Measurements from ENCODE around the gene TTLL13. TPM values are rescaled to one million over a fixed set of nuclear protein-coding genes. Genes with fewer than 3 reads are reported as not detected.
A peak's percentile ranks its signal among the peaks of the same experiment; 100 is the strongest.

TTLL13 gene
- total and polyA plus RNA-seq, 2 donors (not counting 1 experiment from before 2014, with no cell fraction given) = 0.33 to 0.42 TPM

- Mint-ChIP-seq H3K27me3 (no peaks in the 10 kb centered on the region), H3K9me3 (ENCODE audit: insufficient read depth) (no peaks in the 10 kb centered on the region), H3K27ac (peak overlapping the region; percentile 94), H3K4me1 (peaks cover 82% of the 10 kb centered on the region), H3K4me3 (peak overlapping the region; percentile 73)
- peak overlapping the region; percentile 55 for H3K4me2 ChIP-seq (replicated peaks; ENCODE audit: low read depth, low read length, poor library complexity, severe bottlenecking)
- H3K9ac ChIP-seq (ENCODE audit: low read length) = peak overlapping the region; percentile 8
- no peak for DNase-seq
- WGBS (ENCODE audit: insufficient coverage) = 81% methylated on average over 6 of the region's 9 CpGs
- H3K36me3 ChIP-seq (replicated peaks in 1 of 2; ENCODE audit: control extremely low read depth in 1 of 2, control insufficient read depth in 1 of 2, extremely low read depth in 1 of 2, insufficient read depth in 2 of 2, low read length in 1 of 2) = peaks cover 3 to 56% of the 10 kb centered on the region in 2 experiments
- H3K79me2 ChIP-seq (ENCODE audit: control insufficient read depth, insufficient read depth, low read length) = peaks cover 86% of the 10 kb centered on the region
- H3K27ac ChIP-seq (ENCODE audit: low read length in 2 of 2) = peak overlapping the region; percentile 30 to 86
- H3K9me3 ChIP-seq (ENCODE audit: control extremely low read depth in 1 of 3, control insufficient read depth in 2 of 3, insufficient read depth in 1 of 3, low read length in 2 of 3) = peaks cover 0 to 4% (median 0%) of the 10 kb centered on the region in 3 donors
- H3K27me3 ChIP-seq (replicated peaks in 1 of 4; ENCODE audit: control extremely low read depth in 1 of 4, control insufficient read depth in 3 of 4, insufficient read depth in 4 of 4, low read length in 3 of 4) = no peaks in the 10 kb centered on the region
- H4K20me1 ChIP-seq (ENCODE audit: control insufficient read depth, insufficient read depth, low read length, poor library complexity, severe bottlenecking) = peaks cover 23% of the 10 kb centered on the region
- H3K4me1 ChIP-seq (ENCODE audit: control insufficient read depth in 2 of 2, insufficient read depth in 2 of 2, low read length in 2 of 2) = peaks cover 75 to 86% of the 10 kb centered on the region in 2 donors
- POLR2A ChIA-PET = interaction anchor here (0.5 to 9.0 kb wide), 7 partner anchors 12 to 62 kb away, joined by 3 to 163 read pairs (median 36); partner anchors contain the start of genes CIB1, GDPGP1 and SEMA4B
- no peak overlapping the region for H3K4me3 ChIP-seq (ENCODE audit: control extremely low read depth in 1 of 5, extremely low read depth in 1 of 5, insufficient read depth in 1 of 5, low read depth in 2 of 5, low read length in 4 of 5)
- TF ChIP-seq EZH2 (IDR thresholded peaks at IDR 0.05; ENCODE audit: borderline replicate concordance, insufficient read depth, low read depth, low read length, poor library complexity, severe bottlenecking) (no peak), CTCF (IDR thresholded peaks at IDR 0.05) (no peak)
- CTCF ChIA-PET = interaction anchor here (0.8 to 12.6 kb wide), 10 partner anchors 10 to 324 kb away, joined by 3 to 274 read pairs (median 10); partner anchors contain the start of genes AP3S2, CIB1, GDPGP1 and SEMA4B
- ATAC-seq (ENCODE audit: low read depth) = no peak
- intact Hi-C loops (cut with micrococcal nuclease) = loop anchor here (10.0 kb wide), 2 partner anchors 323 to 447 kb away; partner anchors contain the start of gene AP3S2
- H2AFZ ChIP-seq (ENCODE audit: insufficient read depth, low read depth, low read length, poor library complexity, severe bottlenecking) = no peak overlapping the region
Measured at GRCh38 chr15:90217671-90218394, 31.5 kb upstream of the TTLL13 start.
